Upper lobe of left lung (tissue), 4 donors: ENCODE data around the gene USP37.

Source experiments
- CTCF ChIP-seq, 6 experiments: fragments of 450-650 bp in 4 of 6; fragments of 200-600 bp in 2 of 6; sonication (generic) in 2 of 6; IDR thresholded peaks; one replicate each; pipeline ENCODE4 v1.5.1; 2016 to 2019; ENCODE audit warnings: antibody characterized with exemption in 6 of 6
- POLR2A ChIP-seq, 4 donors: fragments of 450-650 bp; IDR thresholded peaks; one replicate each; pipeline ENCODE4 v1.5.1; 2016 to 2017; ENCODE audit warnings: antibody characterized with exemption in 4 of 4, mild to moderate bottlenecking in 2 of 4
- POLR2AphosphoS5 ChIP-seq, 2 donors: sonication (generic); formaldehyde crosslinking; IDR thresholded peaks; one replicate each; pipeline ENCODE4 v1.5.1; 2017; ENCODE audit warnings: antibody characterized with exemption in 2 of 2

GRCh38 chr2:218405746-218406208 lies 162.4 kb downstream of the USP37 start:
- TF ChIP-seq POLR2A (IDR thresholded peaks at IDR 0.05) (peak in 1 of 4 donors; percentile 41), POLR2AphosphoS5 (IDR thresholded peaks at IDR 0.05) (peak in 1 of 2 donors; percentile 35), CTCF (IDR thresholded peaks at IDR 0.05) (no peak)
